GM19455 (cell line): Measurements from ENCODE around the gene ARHGAP22.
"Not testable (repeated sequence)": the region's sequence is repeated elsewhere in the genome, so short reads cannot be mapped to it uniquely, and the experiment has no call there.

Experiments used
- ATAC-seq: cut with Tn5 transposase; IDR thresholded peaks from one replicate; pipeline ENCODE4 v1.9.1; 2021; ENCODE audit not compliant: unreplicated experiment

Gene ARHGAP22

GRCh38 chr10:48439581-48440041, 165.3 kb downstream of the ARHGAP22 start:
- no peak for ATAC-seq

GRCh38 chr10:48439031-48439430, 165.8 kb downstream of the ARHGAP22 start:
- no peak for ATAC-seq

DNA sequence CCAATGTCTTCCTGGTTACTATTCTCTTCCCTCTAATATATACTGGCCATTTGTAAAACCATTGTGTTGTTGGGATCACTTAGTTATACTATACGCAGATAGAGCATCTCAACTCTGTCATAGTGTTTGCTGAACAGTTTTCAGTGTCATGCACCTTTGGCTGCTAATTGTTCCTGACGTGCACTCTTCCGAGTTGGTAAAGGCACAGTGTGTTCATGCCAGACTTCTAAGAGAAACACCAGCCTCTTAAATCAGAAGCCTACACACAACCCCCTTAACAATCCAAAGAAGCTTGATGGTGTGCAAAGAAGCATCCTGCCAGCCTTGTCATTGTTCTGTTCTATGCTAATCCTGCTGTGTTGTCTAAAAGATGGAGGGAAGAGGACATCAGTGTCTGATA, 167.3 kb downstream of the ARHGAP22 start:
- ATAC-seq, result no peak

DNA sequence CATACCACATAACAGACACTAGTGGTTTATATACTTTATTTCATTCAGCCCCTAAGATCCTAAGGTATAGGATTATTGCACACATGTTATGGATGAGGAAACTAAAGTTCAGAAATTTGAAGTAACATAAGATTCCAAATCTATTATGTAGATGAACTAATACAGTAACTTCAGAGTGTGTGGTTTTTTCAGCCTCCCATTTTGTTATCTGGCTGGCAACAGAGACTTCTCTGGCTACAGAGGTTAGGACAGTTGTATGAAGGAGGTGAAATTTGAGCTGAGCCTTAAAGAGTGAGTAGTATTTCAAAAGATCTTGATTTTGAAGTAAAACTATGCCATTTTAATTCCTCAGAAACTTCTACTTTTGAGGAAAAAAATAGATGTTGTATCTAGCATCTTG, 173.0 kb downstream of the ARHGAP22 start:
- no peak for ATAC-seq

DNA sequence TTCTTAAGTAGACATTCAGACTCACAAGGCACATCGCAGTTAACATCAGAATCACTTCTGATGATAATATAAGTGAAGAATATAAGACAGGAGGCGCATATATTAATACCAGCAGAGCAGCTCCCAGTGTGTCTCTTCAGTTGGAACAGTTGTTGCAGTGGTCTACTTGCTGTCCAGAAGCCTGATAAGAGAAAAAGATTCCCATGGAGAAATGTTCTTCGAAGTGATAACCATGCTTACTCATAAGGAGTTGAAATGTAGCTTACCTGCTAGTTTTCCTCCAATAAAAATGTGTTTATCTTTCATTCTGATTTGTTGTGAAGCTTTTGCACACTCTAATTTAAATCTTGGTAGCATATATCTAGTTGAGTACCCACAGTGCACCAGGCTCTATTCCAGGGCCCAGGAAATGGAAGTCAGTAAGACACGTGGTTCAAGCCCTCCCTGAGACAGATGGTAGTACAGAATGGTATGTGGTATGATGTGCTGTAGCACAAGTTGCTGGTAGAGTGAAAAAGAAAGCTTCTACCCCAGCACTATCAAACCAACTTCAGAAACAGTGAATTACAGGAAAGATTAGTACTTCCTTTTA, 174.4 kb downstream of the ARHGAP22 start:
- no peak for ATAC-seq

GRCh38 chr10:48429309-48429708, 175.6 kb downstream of the ARHGAP22 start:
- no peak for ATAC-seq

DNA sequence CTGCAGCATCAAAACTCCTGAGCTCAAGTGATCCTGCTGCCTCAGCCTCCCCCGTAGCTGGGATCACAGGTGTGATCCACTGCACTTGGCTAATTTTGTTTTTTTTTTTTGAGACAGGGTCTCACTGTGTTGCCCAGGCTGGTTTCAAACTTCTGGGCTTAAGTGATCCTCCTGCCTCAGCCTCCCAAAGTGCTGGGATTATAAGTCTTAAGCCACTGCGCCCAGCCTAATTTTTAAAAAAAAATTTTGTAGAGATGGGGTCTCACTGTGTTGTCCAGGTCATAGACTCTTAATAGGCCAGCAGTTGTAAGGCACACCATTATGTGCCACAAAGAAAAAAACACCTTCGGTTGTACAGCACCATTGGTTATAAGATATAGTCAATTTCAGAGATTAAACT, 176.0 kb downstream of the ARHGAP22 start:
- ATAC-seq, result no peak

DNA sequence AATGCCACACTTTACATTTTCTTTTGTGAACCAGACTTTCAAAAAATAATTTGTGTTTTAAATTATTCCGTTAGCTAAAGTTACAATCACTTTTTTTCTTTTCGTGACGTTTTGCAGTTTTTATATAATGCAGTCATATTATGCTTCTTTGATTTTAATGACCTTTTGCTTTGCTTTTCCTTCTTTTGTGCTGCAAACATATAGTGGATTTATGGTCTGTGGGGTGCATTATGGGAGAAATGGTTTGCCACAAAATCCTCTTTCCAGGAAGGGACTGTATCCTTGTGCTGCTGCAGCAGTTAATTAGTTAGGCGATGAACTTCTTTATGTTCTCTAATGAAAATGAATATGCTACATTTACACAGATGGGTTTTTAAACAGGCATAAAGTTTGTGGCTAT, 181.0 kb downstream of the ARHGAP22 start:
- ATAC-seq, result no peak

DNA sequence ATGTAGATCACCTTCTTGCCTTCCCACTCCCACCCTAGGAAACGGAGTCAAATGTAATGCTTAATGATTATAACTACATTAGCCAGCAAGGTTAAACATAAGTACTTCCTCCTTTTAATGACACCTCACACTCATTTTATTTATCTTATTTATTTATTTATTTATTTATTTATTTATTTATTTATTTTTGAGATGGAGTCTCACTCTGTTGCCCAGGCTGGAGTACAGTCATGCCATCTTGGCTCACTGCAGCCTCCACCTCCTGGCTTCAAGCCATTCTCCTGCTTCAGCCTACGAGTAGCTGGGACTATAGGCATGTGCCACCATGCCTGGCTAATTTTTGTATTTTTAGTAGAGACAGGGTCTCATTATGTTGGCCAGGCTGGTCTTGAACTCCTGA, 183.0 kb downstream of the ARHGAP22 start:
- not testable (repeated sequence) for ATAC-seq

- ATAC-seq, result no peak
Observed at GRCh38 chr10:48419714-48420113, 185.2 kb downstream of the ARHGAP22 start.

GRCh38 chr10:48418189-48418788, 186.6 kb downstream of the ARHGAP22 start:
- ATAC-seq, result no peak

GRCh38 chr10:48417374-48417773, 187.5 kb downstream of the ARHGAP22 start:
- no peak for ATAC-seq

DNA sequence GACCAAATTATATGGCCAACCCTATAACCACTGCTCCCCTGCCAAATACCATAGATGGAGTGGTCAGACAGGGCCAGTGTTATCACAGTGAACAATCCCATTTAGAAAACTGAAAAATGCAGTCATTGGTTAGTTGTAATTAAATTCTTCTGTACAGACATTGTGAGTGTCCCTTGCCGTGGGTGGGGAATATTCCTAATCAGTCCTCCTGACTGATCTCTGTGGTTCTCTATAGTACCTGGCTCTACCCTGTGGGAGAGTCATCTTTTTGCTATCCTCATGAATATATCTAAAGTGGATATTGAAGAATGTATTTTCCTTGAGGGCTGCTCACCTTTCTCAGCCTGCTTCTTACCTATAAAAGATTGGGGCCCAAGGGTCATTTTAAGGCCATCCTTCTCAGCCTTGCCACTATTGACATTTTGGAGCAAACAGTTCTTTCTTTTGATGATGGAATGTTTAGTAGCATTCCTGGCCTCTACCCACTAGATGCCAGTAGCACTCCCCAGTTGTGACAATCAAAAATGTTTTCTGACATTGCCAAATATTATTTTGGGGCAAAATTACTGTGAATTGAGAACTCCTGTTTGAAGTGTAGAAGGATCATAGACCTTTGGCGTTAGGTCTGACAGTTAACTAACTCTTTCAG, 188.2 kb downstream of the ARHGAP22 start:
- ATAC-seq, result no peak

DNA sequence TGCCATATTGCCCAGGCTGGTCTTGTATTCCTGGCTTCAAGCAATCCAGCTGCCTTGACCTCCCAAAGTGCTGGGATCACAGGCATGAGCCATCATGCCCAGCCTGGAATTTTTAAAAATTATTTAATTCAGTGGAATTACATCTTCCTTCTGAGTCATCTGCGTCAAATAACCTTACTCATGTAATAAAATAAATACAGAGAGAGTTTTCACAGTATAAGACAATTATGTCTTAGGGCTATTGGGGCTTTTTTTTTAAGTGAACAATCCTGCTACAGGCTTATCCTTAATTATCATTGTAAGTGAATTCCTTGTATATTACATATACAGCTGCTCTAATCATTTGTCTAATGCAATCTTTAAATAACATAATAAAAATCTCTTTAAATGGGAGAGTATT, 190.1 kb downstream of the ARHGAP22 start:
- no peak for ATAC-seq

DNA sequence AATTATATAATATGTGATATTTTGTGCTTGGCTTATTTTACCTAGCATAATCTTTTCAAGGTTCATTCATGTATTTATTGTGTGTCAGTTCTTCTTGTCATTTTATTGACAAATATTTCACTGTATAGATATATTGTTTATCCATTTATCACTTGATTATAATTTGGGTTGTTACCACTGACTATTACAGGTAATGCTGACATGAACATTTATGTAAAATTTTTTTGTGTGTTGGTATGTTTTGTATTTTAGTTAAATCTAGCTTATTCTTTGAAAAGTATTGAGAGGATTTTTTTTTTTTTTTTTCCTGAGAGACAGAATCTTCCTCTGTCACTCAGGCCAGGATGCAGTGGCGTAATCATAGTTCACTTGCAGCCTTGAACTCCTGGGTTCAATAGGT, 190.7 kb downstream of the ARHGAP22 start:
- ATAC-seq, result no peak

- no peak for ATAC-seq
Observed at GRCh38 chr10:48412933-48413332, 191.9 kb downstream of the ARHGAP22 start.

- no peak for ATAC-seq
Observed at GRCh38 chr10:48412081-48412480, 192.8 kb downstream of the ARHGAP22 start.

DNA sequence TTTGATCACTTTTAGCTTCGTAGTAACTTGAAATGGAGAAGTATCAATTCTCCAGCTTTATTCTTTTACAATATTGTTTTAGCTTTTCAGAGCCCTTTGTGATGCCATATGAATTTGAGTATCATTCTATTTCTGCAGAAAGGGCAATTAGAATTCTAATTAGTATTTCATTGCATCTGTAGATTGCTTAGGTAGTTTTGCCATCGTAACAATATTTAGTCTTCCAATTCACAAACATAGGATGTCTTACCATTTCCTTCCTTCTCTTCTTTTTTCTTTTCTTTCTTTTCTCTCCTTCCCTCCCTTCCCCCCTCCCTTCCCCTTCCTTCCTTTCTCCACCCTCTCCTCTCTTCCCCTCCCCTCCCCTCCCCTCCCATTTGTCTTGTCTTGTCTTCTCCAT, 193.4 kb downstream of the ARHGAP22 start:
- ATAC-seq, result no peak

- ATAC-seq, result no peak
Observed at GRCh38 chr10:48410503-48410902, 194.4 kb downstream of the ARHGAP22 start.

- ATAC-seq, result no peak
Observed at GRCh38 chr10:48406658-48407057, 198.2 kb downstream of the ARHGAP22 start.

- no peak for ATAC-seq
Observed at GRCh38 chr10:48406204-48406603, 198.7 kb downstream of the ARHGAP22 start.

GRCh38 chr10:48404646-48405045, 200.2 kb downstream of the ARHGAP22 start:
- ATAC-seq, result no peak

GRCh38 chr10:48400850-48401220, 204.0 kb downstream of the ARHGAP22 start:
- ATAC-seq, result no peak
